ENCODE measurements around the gene SNX20. TPM values are rescaled to one million over a fixed set of nuclear protein-coding genes. Genes with fewer than 3 reads are reported as not detected.
A peak's percentile ranks its signal among the peaks of the same experiment; 100 is the strongest.

SNX20 gene
- total and polyA plus RNA-seq, 10 donors, result 17.6 to 50.5 (median 31.5) TPM

- intact Hi-C loops (cut with DNase I; ENCODE audit: low total_unique reads), result no loop called here
- Histone ChIP-seq H3K4me1 (peaks cover 43 to 91% (median 59%) of the 10 kb centered on the region in 6 donors), H3K27ac (peak overlapping the region; percentile 70 to 92 (median 82)), H3K4me3 (peak overlapping the region; percentile 10 to 64 (median 32)), H3K27me3 (replicated peaks in 1 of 7) (no peaks in the 10 kb centered on the region), H3K9me3 (peaks cover 0 to under 1% (median 0%) of the 10 kb centered on the region in 8 donors), H3K36me3 (no peaks in the 10 kb centered on the region)
- DNase-seq, result peak; percentile 82
- WGBS, 5 donors, result 24 to 47% (median 30%) methylated on average over 17 to 19 of the region's 19 CpGs
- TF ChIP-seq POLR2A (IDR thresholded peaks at IDR 0.05), result no peak
- TF ChIP-seq, protein P1, sequence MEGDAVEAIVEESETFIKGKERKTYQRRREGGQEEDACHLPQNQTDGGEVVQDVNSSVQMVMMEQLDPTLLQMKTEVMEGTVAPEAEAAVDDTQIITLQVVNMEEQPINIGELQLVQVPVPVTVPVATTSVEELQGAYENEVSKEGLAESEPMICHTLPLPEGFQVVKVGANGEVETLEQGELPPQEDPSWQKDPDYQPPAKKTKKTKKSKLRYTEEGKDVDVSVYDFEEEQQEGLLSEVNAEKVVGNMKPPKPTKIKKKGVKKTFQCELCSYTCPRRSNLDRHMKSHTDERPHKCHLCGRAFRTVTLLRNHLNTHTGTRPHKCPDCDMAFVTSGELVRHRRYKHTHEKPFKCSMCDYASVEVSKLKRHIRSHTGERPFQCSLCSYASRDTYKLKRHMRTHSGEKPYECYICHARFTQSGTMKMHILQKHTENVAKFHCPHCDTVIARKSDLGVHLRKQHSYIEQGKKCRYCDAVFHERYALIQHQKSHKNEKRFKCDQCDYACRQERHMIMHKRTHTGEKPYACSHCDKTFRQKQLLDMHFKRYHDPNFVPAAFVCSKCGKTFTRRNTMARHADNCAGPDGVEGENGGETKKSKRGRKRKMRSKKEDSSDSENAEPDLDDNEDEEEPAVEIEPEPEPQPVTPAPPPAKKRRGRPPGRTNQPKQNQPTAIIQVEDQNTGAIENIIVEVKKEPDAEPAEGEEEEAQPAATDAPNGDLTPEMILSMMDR (IDR thresholded peaks at IDR 0.05 in 8 of 11, conservative IDR thresholded peaks at IDR 0.05 in 3 of 11), result no peak
- TF ChIP-seq POLR2AphosphoS5 (IDR thresholded peaks at IDR 0.05), result peak; percentile 15 to 53 (median 20)
These were observed 17.0 kb upstream of the SNX20 start for GRCh38 chr16:50697881-50698767.

DNA sequence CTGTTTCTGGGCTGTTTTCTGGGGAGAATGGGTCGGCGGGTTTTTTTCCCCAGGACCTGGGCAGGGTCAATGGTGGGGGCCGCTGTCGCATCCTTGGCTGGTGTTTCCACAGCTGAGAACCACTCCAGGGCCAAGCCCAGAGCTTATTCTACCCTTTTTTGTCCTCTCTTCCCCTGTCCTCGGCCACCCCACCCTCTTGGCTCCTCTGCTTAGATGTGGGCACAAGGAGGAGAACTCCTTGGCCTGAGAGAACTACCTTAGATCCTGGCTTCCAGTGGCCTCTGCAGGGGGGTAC, 16.3 kb upstream of the SNX20 start:
- intact Hi-C loops (cut with DNase I; ENCODE audit: low total_unique reads), result no loop called here
- 82 to 97% (median 90%) methylated on average over 5 of the region's 5 CpGs for WGBS, 5 donors
- no peaks in the 10 kb centered on the region for H3K36me3 ChIP-seq
- peak overlapping the region in 2 of 8 donors; percentile 46 to 64 for H3K4me3 ChIP-seq
- TF ChIP-seq POLR2AphosphoS5 (IDR thresholded peaks at IDR 0.05) (no peak), POLR2A (IDR thresholded peaks at IDR 0.05) (no peak)
- TF ChIP-seq, protein P1 (IDR thresholded peaks at IDR 0.05 in 8 of 11, conservative IDR thresholded peaks at IDR 0.05 in 3 of 11), result no peak
- peaks cover 43 to 88% (median 59%) of the 10 kb centered on the region in 6 donors for H3K4me1 ChIP-seq
- H3K27ac ChIP-seq, result peak overlapping the region; percentile 70 to 92 (median 82)
- no peak for DNase-seq
- H3K9me3 ChIP-seq, result no peaks in the 10 kb centered on the region
- H3K27me3 ChIP-seq (replicated peaks in 1 of 7), result no peaks in the 10 kb centered on the region

DNA sequence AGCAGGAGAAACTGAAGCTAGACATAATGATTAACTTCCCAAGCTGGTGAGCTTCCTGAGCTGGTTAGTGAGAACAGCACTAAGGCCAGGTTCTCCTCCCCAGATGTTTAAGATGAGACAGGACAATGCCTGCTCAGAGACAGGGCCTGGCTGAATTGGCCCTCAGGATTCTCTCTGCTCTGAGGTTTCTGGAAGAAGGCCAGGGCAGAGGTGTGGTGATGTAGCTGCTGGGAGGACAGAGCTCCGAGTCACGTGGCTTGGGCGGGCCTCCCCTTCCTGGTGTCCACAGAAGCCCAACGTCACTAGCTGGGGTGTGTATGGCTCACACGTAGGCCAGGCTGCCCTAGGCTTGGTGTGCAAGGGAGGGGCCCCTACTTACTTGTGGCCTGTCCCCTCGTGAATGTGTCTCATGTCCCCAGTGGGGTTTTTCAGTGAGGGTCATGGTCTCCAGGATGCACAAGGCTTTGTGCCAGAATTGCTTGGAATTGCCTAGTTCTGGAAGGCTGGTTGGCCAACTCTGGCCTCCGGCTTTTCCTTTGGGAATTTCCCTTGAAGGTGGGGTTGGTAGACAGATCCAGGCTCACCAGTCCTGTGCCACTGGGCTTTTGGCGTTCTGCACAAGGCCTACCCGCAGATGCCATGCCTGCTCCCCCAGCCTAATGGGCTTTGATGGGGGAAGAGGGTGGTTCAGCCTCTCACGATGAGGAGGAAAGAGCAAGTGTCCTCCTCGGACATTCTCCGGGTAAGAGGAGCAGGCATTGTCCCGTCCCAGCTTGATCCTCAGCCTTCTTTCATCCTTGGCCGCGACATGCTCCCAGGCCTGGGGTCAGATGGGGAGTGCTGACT, 15.7 kb upstream of the SNX20 start:
- Histone ChIP-seq H3K36me3 (no peaks in the 10 kb centered on the region), H3K27ac (peak overlapping the region; percentile 70 to 92 (median 82)), H3K27me3 (replicated peaks in 1 of 7) (no peaks in the 10 kb centered on the region), H3K4me3 (peak overlapping the region in 1 of 8 donors; percentile 64), H3K9me3 (no peaks in the 10 kb centered on the region), H3K4me1 (peaks cover 43 to 87% (median 59%) of the 10 kb centered on the region in 6 donors)
- DNase-seq, result peak; percentile 93
- TF ChIP-seq, protein P1 (IDR thresholded peaks at IDR 0.05 in 8 of 11, conservative IDR thresholded peaks at IDR 0.05 in 3 of 11), result no peak
- TF ChIP-seq POLR2AphosphoS5 (IDR thresholded peaks at IDR 0.05), result peak; percentile 74 to 76 (median 75)
- TF ChIP-seq POLR2A (IDR thresholded peaks at IDR 0.05), result no peak
- WGBS, 5 donors, result 50 to 82% (median 55%) methylated on average over 9 to 15 of the region's 15 CpGs
- intact Hi-C loops (cut with DNase I; ENCODE audit: low total_unique reads), result no loop called here

Data from spleen (tissue), 11 donors.